GM10266 (cell line): ENCODE results near the gene OR6A2.

Experiments used
- DNase-seq: peaks from one replicate; pipeline ENCODE4 v3.0.0; 2012; ENCODE audit errors: extremely low spot score
- TF ChIP-seq, protein P1 (sequence below): IDR thresholded peaks from 2 replicates; pipeline ENCODE4 v1.5.1; 2012; ENCODE audit warnings: mild to moderate bottlenecking, low read depth; ENCODE audit not compliant: control insufficient read depth, insufficient read depth; ENCODE audit errors: missing control alignments

The OR6A2 gene

DNA sequence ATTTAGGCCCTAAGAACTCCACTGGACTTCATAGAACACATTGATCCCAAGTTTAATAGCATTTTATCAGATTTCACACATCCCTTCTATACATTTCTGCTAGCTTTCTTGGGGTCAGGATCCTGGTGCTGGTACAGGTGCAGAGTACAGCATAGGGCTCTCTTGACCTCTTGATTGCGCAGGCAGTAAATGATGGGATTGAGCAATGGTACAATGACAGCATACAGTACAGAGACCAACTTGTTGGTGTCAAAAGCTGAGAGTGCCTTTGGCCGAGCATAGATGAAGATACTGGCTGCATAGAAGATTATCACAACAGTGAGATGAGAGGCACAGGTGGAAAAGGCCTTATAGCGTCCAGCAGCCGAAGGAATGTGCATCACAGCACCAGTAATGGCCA, 4.8 kb downstream of the OR6A2 start:
- TF ChIP-seq, protein P1, sequence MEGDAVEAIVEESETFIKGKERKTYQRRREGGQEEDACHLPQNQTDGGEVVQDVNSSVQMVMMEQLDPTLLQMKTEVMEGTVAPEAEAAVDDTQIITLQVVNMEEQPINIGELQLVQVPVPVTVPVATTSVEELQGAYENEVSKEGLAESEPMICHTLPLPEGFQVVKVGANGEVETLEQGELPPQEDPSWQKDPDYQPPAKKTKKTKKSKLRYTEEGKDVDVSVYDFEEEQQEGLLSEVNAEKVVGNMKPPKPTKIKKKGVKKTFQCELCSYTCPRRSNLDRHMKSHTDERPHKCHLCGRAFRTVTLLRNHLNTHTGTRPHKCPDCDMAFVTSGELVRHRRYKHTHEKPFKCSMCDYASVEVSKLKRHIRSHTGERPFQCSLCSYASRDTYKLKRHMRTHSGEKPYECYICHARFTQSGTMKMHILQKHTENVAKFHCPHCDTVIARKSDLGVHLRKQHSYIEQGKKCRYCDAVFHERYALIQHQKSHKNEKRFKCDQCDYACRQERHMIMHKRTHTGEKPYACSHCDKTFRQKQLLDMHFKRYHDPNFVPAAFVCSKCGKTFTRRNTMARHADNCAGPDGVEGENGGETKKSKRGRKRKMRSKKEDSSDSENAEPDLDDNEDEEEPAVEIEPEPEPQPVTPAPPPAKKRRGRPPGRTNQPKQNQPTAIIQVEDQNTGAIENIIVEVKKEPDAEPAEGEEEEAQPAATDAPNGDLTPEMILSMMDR, result no peak
- no peak for DNase-seq

DNA sequence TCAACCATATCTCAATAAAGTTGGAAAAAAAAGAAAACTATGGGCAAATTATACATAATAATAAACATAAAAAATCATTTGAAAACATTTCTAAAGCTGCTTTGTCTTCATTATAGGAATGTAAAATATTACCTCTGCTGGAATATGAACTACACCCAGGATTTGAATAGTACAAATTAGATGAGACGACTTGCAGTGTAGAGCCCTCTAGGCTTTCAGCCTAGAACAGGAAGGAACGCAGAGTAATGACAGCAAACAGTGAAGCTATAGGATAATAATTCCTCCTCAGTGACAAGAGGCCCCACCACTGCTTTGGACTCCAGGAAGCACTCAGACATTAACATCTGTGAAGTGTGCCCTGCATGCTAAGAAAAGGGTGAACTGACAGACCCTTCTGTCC, 8.9 kb downstream of the OR6A2 start:
- DNase-seq, result no peak
- TF ChIP-seq, protein P1, result no peak

DNA sequence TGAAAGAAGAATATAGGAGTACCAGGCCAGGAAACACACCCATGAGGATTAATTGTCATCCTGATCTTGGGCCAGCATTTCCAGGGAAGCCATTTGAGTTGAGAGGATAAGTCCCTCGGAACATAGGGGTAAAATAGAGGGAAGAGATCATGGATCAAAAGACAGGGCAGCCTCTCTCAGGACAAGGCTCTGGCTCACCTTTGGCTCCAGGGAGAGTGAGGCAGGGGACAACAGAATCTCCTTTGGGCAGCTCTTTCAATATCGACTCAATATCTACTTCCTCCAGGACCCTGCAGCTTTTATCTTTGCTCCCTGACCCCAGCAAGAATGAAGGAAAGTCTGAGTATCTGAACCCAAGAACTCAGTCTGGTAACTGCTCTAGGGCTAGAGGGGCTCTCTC, 16.8 kb downstream of the OR6A2 start, which contains the start of gene OR2AG1:
Gene OR2AG1, plus strand, starts transcription at position 301 of the 400 bp plus-strand sequence. CDS start 2,018 bp downstream, outside the sequence.
- TF ChIP-seq, protein P1, result no peak
- DNase-seq, result no peak

DNA sequence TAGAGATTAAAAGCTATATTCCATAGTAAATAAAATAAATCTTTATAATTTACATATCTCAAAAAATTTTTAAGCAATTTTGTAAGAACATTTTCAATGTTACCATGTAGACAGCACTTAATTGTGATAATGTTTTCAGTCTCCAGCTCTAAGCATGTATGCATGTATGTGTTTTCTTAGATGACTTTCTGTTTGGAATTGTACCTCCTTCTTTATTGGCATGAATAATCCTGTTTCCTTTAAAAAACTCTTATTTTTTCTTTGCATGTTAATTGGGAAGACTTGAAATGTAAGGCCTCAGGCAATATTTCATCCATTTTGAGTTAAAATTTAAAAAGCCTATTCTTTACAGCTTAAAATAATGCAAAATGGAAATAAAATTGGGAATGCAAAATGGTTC, 18.7 kb downstream of the OR6A2 start:
- DNase-seq, result no peak
- TF ChIP-seq, protein P1, result no peak

DNA sequence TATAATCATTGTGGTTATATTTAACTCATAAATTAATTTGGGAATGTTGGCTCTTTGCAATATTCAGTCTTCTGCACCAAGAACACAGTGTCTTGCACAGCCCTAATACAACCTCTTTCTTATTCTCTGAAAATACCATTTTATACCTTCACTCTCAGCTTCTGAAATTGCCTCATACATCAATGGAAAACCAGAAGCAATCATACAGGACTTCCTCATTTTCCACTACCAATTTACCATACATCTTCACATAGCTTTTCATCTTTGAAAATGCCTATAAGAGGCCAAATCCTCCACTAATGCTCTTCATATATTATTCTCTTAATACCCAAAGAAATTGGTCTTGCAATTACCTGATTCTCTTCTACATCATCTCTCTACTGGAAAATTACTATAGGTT, 21.0 kb downstream of the OR6A2 start:
- TF ChIP-seq, protein P1, result no peak
- DNase-seq, result no peak

DNA sequence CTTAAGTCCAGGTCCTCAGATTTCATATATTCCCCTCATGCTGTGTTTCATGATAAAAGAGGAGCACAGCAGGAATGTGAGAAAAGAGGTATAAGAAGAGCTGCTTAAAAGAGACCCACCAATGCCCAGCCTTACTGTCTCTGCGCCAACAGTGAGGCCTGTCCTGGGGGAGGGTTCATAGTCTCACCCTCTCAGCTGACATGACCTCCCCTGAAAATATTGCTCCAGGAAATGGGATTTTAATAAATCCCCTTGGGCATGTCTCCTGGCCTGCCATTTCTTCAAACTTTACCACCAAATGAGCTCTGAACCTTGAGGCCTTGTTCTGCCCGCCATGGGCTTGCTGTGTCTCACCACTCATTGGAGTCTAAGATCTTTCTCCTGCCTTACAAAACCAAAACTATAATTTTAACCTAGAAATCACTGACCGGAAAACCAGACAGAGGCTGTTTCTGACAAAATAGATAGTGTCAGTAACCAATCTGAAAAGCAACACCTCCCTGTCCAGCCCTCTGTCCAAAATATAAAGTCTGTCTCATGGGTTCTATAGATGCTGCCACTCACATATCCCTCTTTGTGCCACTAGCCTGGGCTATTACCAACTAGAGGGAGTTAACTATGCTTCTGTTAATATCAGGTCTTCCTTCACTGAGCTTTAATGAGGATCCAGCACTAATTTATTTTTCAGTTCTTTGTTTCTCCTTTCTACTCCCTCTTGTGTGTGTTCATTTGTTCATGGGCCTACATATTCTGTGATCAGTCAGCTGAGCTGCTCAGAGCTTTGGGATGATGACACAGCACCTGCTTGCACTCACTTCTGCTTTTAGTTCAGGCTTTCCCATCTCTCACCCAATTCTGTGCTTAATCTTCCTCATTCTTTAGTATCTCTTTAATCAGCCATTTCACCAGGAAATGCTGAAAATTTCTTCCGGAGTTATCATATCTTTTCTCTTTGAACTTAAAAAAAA, 27.3 kb downstream of the OR6A2 start, which contains the start of gene OR2AG2:
Gene OR2AG2, minus strand, starts transcription at position 51 of the 968 bp plus-strand sequence. CDS start 3,019 bp downstream, outside the sequence.
- TF ChIP-seq, protein P1, result no peak
- peak; percentile 38 for DNase-seq
